HEK293 (cell line): ENCODE data around the gene NIF3L1.
A peak's percentile ranks its signal among the peaks of the same experiment; 100 is the strongest.

Experiments
- EGR2 ChIP-seq: fragments of 450-650 bp; formaldehyde crosslinking; IDR thresholded peaks from 2 replicates; pipeline ENCODE4 v1.5.1; 2016; ENCODE audit warnings: low read depth, missing biosample characterization, missing genetic modification characterization
- PRDM1 ChIP-seq: fragments of 450-650 bp; formaldehyde crosslinking; IDR thresholded peaks from 2 replicates; pipeline ENCODE4; 2016; ENCODE audit warnings: missing biosample characterization, missing genetic modification characterization
- TRIM28 ChIP-seq: IDR thresholded peaks from 2 replicates; pipeline ENCODE4 v1.6.1; 2011; ENCODE audit warnings: low read length, control low read depth, borderline replicate concordance
- WT1 ChIP-seq: fragments of 450-650 bp; formaldehyde crosslinking; IDR thresholded peaks from 2 replicates; pipeline ENCODE4 v1.5.1; 2016; ENCODE audit warnings: missing biosample characterization, missing genetic modification characterization
- YY1 ChIP-seq: fragments of 450-650 bp; formaldehyde crosslinking; IDR thresholded peaks from 2 replicates; pipeline ENCODE4 v1.5.1; 2018; ENCODE audit warnings: missing biosample characterization, missing genetic modification characterization
- ZBTB48 ChIP-seq: fragments of 450-650 bp; formaldehyde crosslinking; IDR thresholded peaks from 2 replicates; pipeline ENCODE4 v1.5.1; 2016; ENCODE audit warnings: missing biosample characterization, missing genetic modification characterization
- ZBTB8A ChIP-seq: fragments of 450-650 bp; formaldehyde crosslinking; IDR thresholded peaks from 2 replicates; pipeline ENCODE4 v1.5.1; 2016; ENCODE audit warnings: missing biosample characterization, missing genetic modification characterization
- ZEB2 ChIP-seq: fragments of 450-650 bp; formaldehyde crosslinking; IDR thresholded peaks from 2 replicates; pipeline ENCODE4 v1.5.1; 2016; ENCODE audit warnings: missing biosample characterization, missing genetic modification characterization
- ZFHX2 ChIP-seq: fragments of 450-650 bp; formaldehyde crosslinking; conservative IDR thresholded peaks from 2 replicates; pipeline ENCODE4 v1.5.1; 2016; ENCODE audit warnings: missing biosample characterization, missing genetic modification characterization
- ZNF138 ChIP-seq: fragments of 450-650 bp; formaldehyde crosslinking; IDR thresholded peaks from 2 replicates; pipeline ENCODE4 v1.5.1; 2016; ENCODE audit warnings: missing biosample characterization, missing genetic modification characterization, borderline replicate concordance
- ZNF16 ChIP-seq: fragments of 450-650 bp; formaldehyde crosslinking; IDR thresholded peaks from 2 replicates; pipeline ENCODE4 v1.5.1; 2016; ENCODE audit warnings: low read depth, missing biosample characterization, missing genetic modification characterization
- ZNF184 ChIP-seq: fragments of 450-650 bp; IDR thresholded peaks from 2 replicates; pipeline ENCODE4 v1.5.1; 2018; ENCODE audit warnings: missing biosample characterization, mild to moderate bottlenecking, missing genetic modification characterization
- ZNF202 ChIP-seq: fragments of 450-650 bp; formaldehyde crosslinking; IDR thresholded peaks from 2 replicates; pipeline ENCODE4 v1.5.1; 2016; ENCODE audit warnings: missing biosample characterization, missing genetic modification characterization, borderline replicate concordance
- ZNF221 ChIP-seq: fragments of 450-650 bp; formaldehyde crosslinking; IDR thresholded peaks from 2 replicates; pipeline ENCODE4 v1.5.1; 2017; ENCODE audit warnings: missing biosample characterization, missing genetic modification characterization, borderline replicate concordance
- ZNF274 ChIP-seq, 2 experiments: fragments of 200-500 bp in 1 of 2; fragments of 450-650 bp in 1 of 2; sonication (Bioruptor generic) in 1 of 2; formaldehyde crosslinking in 1 of 2; IDR thresholded peaks; 2 replicates each; pipeline versions ENCODE4 v1.5.1 to v1.6.1; 2014 to 2016; ENCODE audit warnings: borderline replicate concordance in 1 of 2, inconsistent platforms in 1 of 2, low read length in 1 of 2, missing biosample characterization in 1 of 2, missing genetic modification characterization in 1 of 2
- ZNF366 ChIP-seq: fragments of 450-650 bp; formaldehyde crosslinking; conservative IDR thresholded peaks from 2 replicates; pipeline ENCODE4 v1.5.1; 2016; ENCODE audit warnings: missing biosample characterization, missing genetic modification characterization
- ZNF501 ChIP-seq: fragments of 450-650 bp; formaldehyde crosslinking; IDR thresholded peaks from 2 replicates; pipeline ENCODE4 v1.5.1; 2016; ENCODE audit warnings: missing biosample characterization, missing genetic modification characterization
- ZNF629 ChIP-seq: fragments of 450-650 bp; formaldehyde crosslinking; IDR thresholded peaks from 2 replicates; pipeline ENCODE4 v1.5.1; 2017; ENCODE audit warnings: missing biosample characterization, missing genetic modification characterization
- ZNF658 ChIP-seq: fragments of 450-650 bp; formaldehyde crosslinking; IDR thresholded peaks from 2 replicates; pipeline ENCODE4; 2016; ENCODE audit warnings: missing biosample characterization, missing genetic modification characterization
- ZNF843 ChIP-seq: fragments of 450-650 bp; formaldehyde crosslinking; IDR thresholded peaks from 2 replicates; pipeline ENCODE4 v1.5.1; 2016; ENCODE audit warnings: missing biosample characterization, missing genetic modification characterization
- ZSCAN16 ChIP-seq: fragments of 450-650 bp; formaldehyde crosslinking; IDR thresholded peaks from 2 replicates; pipeline ENCODE4 v1.5.1; 2016; ENCODE audit warnings: missing biosample characterization, missing genetic modification characterization
- TF ChIP-seq, protein P1 (sequence below): fragments of 450-650 bp; formaldehyde crosslinking; IDR thresholded peaks from 2 replicates; pipeline ENCODE4 v1.5.1; 2016; ENCODE audit warnings: missing biosample characterization, missing genetic modification characterization
- TF ChIP-seq, protein P2 (sequence below): fragments of 450-650 bp; formaldehyde crosslinking; IDR thresholded peaks from 2 replicates; pipeline ENCODE4 v1.5.1; 2017; ENCODE audit warnings: missing biosample characterization, missing genetic modification characterization
- TF ChIP-seq, protein P3 (sequence below): fragments of 450-650 bp; formaldehyde crosslinking; IDR thresholded peaks from 2 replicates; pipeline ENCODE4 v1.5.1; 2016; ENCODE audit warnings: missing biosample characterization, missing genetic modification characterization
- TF ChIP-seq, protein P4 (sequence below): fragments of 450-650 bp; formaldehyde crosslinking; optimal IDR thresholded peaks from 2 replicates; pipeline ENCODE3; 2016; ENCODE audit warnings: missing biosample characterization, mild to moderate bottlenecking, missing genetic modification characterization
- TF ChIP-seq, protein P5 (sequence below): fragments of 450-650 bp; formaldehyde crosslinking; IDR thresholded peaks from 2 replicates; pipeline ENCODE4 v1.5.1; 2016; ENCODE audit warnings: missing biosample characterization, missing genetic modification characterization, low read depth
- TF ChIP-seq, protein P6 (sequence below): fragments of 450-650 bp; formaldehyde crosslinking; IDR thresholded peaks from 2 replicates; pipeline ENCODE4 v1.5.1; 2016; ENCODE audit warnings: missing biosample characterization, missing genetic modification characterization

Gene NIF3L1

DNA sequence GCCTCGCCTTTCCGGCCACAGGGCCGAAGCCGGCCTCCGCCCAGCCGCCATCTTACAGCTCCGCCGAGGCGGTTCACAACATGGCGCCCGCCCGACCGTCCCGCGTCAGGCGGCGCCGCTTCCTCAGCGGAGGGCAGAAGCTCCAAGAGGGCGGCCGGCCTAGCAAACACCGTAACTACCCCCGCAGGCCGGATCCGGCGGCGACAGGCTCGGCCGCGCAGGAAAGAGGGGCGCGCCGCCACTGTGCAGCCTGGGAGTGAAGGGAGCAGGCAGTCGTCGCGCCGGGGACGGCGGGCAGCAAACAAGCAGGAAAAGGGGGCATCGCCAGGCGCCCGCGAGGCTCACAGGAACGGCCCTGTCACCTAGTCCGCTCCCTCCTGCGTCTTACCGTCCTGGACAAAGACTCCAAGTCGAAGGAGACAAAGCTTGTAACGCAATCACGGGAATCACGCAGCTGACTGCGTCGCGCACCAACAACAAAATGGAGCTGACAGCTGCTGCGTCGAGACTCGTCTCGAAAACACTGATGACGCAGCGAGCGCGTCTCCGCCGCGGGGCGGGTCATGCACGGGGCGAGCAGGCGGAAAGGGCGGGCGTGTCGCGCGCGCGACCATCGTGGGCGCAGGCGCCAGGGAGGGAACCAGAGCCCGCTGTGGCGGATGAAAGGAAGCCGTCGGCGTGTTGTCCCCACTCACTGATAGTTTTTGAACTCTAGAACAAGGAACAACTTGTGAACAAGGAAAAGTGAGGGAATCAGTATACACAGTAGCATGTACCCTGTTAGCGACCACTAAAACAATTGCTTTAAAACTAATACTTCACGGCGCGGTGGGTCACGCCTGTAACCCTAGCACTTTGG, 24.8 kb upstream of the NIF3L1 start, which contains the start of gene CLK1 (continued):
- TF ChIP-seq, protein P1, sequence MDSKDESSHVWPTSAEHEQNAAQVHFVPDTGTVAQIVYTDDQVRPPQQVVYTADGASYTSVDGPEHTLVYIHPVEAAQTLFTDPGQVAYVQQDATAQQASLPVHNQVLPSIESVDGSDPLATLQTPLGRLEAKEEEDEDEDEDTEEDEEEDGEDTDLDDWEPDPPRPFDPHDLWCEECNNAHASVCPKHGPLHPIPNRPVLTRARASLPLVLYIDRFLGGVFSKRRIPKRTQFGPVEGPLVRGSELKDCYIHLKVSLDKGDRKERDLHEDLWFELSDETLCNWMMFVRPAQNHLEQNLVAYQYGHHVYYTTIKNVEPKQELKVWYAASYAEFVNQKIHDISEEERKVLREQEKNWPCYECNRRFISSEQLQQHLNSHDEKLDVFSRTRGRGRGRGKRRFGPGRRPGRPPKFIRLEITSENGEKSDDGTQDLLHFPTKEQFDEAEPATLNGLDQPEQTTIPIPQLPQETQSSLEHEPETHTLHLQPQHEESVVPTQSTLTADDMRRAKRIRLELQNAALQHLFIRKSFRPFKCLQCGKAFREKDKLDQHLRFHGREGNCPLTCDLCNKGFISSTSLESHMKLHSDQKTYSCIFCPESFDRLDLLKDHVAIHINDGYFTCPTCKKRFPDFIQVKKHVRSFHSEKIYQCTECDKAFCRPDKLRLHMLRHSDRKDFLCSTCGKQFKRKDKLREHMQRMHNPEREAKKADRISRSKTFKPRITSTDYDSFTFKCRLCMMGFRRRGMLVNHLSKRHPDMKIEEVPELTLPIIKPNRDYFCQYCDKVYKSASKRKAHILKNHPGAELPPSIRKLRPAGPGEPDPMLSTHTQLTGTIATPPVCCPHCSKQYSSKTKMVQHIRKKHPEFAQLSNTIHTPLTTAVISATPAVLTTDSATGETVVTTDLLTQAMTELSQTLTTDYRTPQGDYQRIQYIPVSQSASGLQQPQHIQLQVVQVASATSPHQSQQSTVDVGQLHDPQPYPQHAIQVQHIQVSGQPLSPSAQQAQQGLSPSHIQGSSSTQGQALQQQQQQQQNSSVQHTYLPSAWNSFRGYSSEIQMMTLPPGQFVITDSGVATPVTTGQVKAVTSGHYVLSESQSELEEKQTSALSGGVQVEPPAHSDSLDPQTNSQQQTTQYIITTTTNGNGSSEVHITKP (tag by site-specific recombination), result no peak; the same call in 1 of the 2 replicates
- TF ChIP-seq, protein P2, sequence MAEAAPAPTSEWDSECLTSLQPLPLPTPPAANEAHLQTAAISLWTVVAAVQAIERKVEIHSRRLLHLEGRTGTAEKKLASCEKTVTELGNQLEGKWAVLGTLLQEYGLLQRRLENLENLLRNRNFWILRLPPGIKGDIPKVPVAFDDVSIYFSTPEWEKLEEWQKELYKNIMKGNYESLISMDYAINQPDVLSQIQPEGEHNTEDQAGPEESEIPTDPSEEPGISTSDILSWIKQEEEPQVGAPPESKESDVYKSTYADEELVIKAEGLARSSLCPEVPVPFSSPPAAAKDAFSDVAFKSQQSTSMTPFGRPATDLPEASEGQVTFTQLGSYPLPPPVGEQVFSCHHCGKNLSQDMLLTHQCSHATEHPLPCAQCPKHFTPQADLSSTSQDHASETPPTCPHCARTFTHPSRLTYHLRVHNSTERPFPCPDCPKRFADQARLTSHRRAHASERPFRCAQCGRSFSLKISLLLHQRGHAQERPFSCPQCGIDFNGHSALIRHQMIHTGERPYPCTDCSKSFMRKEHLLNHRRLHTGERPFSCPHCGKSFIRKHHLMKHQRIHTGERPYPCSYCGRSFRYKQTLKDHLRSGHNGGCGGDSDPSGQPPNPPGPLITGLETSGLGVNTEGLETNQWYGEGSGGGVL (tag by site-specific recombination), result no peak
- TF ChIP-seq WT1 (peak; percentile 7; the same call in 1 of the 2 replicates), ZBTB8A (tag by site-specific recombination) (peak; percentile 92), ZNF184 (tag by site-specific recombination) (no peak), ZEB2 (0 out of 2 replicates have a peak, but pooled peaks have one; percentile 37), YY1 (tag by site-specific recombination) (peak; percentile 88), EGR2 (peak; percentile 89), ZSCAN16 (no peak), ZFHX2 (tag by site-specific recombination) (peak; percentile 88), ZNF138 (tag by site-specific recombination) (no peak), ZNF658 (no peak), ZNF274 (IDR thresholded peaks at IDR 0.05; ENCODE audit: low read length) (no peak), ZNF274 (tag by site-specific recombination; IDR thresholded peaks at IDR 0.05; ENCODE audit: borderline replicate concordance) (no peak), ZNF221 (tag by site-specific recombination) (no peak), TRIM28 (no peak), ZBTB48 (tag by site-specific recombination) (no peak; the same call in 1 of the 2 replicates), ZNF843 (tag by site-specific recombination) (0 out of 2 replicates have a peak, but pooled peaks have one; percentile 40), ZNF202 (tag by site-specific recombination) (no peak), ZNF629 (tag by site-specific recombination) (peak; percentile 97), ZNF366 (tag by site-specific recombination) (no peak; the same call in 1 of the 2 replicates), PRDM1 (no peak), ZNF16 (no peak), ZNF501 (tag by site-specific recombination) (peak; percentile 80)
- TF ChIP-seq, protein P3, sequence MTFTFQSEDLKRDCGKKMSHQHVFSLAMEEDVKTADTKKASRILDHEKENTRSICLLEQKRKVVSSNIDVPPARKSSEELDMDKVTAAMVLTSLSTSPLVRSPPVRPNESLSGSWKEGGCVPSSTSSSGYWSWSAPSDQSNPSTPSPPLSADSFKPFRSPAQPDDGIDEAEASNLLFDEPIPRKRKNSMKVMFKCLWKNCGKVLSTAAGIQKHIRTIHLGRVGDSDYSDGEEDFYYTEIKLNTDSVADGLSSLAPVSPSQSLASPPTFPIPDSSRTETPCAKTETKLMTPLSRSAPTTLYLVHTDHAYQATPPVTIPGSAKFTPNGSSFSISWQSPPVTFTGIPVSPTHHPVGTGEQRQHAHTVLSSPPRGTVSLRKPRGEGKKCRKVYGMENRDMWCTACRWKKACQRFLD (tag by site-specific recombination), result no peak
- TF ChIP-seq, protein P4, sequence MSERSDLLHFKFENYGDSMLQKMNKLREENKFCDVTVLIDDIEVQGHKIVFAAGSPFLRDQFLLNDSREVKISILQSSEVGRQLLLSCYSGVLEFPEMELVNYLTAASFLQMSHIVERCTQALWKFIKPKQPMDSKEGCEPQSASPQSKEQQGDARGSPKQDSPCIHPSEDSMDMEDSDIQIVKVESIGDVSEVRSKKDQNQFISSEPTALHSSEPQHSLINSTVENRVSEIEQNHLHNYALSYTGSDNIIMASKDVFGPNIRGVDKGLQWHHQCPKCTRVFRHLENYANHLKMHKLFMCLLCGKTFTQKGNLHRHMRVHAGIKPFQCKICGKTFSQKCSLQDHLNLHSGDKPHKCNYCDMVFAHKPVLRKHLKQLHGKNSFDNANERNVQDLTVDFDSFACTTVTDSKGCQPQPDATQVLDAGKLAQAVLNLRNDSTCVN (tag by site-specific recombination), result peak; percentile 98
- TF ChIP-seq, protein P5, sequence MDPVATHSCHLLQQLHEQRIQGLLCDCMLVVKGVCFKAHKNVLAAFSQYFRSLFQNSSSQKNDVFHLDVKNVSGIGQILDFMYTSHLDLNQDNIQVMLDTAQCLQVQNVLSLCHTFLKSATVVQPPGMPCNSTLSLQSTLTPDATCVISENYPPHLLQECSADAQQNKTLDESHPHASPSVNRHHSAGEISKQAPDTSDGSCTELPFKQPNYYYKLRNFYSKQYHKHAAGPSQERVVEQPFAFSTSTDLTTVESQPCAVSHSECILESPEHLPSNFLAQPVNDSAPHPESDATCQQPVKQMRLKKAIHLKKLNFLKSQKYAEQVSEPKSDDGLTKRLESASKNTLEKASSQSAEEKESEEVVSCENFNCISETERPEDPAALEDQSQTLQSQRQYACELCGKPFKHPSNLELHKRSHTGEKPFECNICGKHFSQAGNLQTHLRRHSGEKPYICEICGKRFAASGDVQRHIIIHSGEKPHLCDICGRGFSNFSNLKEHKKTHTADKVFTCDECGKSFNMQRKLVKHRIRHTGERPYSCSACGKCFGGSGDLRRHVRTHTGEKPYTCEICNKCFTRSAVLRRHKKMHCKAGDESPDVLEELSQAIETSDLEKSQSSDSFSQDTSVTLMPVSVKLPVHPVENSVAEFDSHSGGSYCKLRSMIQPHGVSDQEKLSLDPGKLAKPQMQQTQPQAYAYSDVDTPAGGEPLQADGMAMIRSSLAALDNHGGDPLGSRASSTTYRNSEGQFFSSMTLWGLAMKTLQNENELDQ (tag by site-specific recombination), result no peak
- TF ChIP-seq, protein P6, sequence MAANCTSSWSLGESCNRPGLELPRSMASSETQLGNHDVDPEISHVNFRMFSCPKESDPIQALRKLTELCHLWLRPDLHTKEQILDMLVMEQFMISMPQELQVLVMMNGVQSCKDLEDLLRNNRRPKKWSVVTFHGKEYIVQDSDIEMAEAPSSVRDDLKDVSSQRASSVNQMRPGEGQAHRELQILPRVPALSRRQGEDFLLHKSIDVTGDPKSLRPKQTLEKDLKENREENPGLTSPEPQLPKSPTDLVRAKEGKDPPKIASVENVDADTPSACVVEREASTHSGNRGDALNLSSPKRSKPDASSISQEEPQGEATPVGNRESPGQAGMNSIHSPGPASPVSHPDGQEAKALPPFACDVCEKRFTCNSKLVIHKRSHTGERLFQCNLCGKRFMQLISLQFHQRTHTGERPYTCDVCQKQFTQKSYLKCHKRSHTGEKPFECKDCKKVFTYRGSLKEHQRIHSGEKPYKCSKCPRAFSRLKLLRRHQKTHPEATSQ, result no peak
